ENCODE data around the gene PTH. TPM values are rescaled to one million over a fixed set of nuclear protein-coding genes. Genes with fewer than 3 reads are reported as not detected.

PTH gene
- not detected for total RNA-seq

DNA sequence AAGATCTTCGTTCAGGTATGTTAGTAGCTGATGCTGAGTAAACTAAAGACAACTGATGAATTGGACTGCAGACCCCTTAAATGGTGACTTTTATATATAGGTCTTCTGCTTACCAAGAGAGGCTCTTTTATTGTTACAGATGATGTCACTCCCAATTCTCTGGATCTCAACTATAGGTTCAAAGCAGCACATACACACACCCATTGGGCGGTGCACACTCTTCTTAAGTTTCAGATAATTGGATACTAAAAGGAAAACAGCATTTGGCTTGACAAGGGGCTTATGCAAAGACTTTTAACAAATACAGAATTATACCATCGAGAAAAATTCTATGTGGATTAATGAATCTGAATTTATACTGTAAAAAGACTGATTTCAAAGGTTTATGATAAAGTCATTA is at the start of gene PTH:
PTH (minus strand) TSS at position 69 of the 400 bp plus-strand sequence. CDS start 3,142 bp downstream, outside the sequence.
- DNase-seq (ENCODE audit: low spot score): no peak

DNA sequence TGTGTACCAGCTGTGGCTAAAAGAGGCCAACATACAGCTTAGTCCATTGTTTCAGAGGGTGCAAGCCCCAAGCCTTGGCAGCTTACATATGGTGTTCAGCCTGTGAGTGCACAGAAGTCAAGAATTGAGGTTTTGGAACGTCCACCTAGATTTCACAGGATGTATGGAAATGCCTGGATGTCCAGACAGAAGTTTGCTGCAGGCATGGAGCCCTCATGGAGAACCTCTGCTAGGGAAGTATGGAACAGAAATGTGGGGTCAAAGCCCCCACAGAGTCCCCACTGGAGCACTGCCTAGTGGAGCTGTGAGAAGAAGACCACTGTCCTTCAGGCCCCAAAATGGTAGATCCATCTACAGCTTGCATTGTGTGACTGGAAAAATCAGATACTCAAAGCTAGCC is 42.2 kb upstream of the PTH start:
- DNase-seq (ENCODE audit: low spot score): no peak

DNA sequence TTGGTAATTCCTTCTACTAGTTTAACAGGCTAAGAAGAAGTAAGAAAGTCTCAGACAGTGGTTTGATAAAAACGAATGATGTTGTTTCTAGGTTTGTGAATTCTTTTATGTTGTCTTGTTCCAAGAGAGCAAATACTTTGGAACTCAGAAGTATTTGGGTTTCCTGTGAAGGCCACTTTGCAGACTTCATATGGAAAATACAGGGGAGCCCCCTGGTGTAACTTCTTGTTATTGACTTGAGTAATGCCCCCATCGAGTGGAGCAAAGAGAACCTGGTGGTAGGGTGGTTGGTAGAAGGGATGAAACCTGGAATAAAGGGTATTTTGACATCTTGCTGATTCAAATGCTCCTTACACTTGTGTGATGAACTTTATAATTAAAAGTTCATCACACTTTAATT is 40.0 kb upstream of the PTH start:
- no peak for DNase-seq (ENCODE audit: low spot score)

DNA sequence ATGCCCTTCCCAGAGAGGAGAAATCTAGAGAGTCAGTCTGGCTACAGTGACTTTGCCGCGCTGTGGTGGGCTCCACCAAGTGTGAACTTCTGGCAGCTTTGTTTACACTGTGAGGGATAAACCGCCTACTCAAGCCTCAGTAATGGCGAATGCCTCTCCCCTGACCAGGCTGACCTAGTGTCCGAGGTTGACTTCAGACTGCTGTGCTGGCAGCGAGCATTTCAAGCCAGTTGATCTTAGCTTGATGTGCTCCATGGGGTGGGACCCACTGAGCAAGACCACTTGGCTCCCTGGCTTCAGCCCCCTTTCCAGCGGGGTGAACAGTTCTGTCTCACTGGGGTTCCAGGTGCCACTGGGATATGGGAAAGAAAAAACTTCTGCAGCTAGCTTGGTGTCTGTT is 38.6 kb upstream of the PTH start:
- DNase-seq (ENCODE audit: low spot score): no peak

DNA sequence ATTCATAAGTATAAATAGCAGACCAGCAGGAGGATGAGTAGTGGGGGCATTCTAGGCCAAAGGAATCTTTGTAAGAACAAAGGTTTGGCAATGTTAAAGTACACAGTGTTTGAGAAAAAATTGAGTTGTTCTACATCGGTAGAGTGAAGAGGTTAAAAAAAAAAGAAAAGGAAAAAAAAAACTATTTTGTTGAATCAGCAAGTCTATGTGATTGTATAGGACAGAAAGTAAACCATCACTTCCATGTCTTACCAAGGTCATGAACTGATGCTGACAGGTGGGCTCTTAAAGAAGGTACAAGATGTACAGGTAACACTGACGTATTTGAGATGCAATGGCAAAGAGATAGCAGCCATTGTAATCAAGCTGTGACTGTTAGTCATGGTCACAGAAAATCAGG is 29.5 kb upstream of the PTH start:
- no peak for DNase-seq (ENCODE audit: low spot score)

DNA sequence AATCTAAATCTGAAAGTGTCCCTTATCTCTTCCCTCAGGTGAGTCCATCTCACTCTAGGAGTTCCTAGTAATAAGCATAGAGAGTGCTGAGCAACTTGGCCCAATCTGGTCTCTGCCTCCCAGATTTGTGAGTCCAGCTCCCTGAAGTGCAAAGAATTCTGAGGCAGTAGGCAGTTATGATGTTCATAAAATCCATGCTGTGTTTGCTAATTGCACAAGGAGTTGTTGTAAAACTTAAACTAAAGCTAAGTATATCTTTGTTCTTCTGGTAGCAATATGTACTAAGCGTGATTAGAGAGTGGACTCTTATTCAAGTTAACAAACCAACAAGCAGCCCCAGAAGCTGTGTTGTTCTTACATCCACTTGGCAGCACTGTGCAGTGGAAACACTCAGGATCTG is 7.6 kb upstream of the PTH start:
- DNase-seq (ENCODE audit: low spot score): no peak

DNA sequence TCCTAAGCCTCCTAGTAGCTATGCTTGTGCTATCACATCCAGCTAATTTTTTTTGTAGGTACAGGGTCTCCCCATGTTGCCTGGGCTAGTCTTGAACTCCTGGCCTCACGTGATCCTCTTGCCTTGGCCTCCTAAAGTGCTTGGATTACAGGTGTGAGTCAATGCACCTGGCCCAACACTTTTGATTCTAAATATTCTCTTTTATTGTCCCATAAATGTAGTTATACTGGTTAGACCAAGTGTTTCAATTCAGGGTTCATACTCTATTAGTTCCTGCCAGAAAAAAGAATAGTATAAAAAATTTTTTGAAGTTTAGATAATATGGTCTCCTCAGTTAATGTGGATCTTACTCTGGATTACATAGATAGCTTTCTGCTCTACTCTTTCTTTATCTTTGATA is 6.7 kb upstream of the PTH start:
- DNase-seq (ENCODE audit: low spot score): no peak

DNA sequence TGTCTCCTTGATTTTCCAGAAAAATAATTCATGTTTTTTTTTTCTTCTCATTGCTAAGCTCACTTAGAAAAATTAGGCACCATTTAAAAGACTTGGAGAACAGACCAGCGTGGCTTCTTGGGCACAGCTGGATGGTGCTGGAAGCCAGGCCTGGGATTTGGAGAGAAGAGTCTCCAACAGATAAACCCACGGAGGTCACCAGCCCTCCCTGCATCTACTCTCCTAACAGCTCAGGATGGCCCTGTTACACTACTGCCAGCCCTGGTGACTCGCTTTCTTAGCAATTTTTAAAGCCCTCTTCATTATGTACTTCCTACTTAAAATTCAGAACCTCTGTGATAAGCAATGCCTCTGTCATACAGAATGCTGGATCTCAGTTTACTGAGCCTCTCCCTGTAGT is 1.7 kb downstream of the PTH start:
- no peak for DNase-seq (ENCODE audit: low spot score)

DNA sequence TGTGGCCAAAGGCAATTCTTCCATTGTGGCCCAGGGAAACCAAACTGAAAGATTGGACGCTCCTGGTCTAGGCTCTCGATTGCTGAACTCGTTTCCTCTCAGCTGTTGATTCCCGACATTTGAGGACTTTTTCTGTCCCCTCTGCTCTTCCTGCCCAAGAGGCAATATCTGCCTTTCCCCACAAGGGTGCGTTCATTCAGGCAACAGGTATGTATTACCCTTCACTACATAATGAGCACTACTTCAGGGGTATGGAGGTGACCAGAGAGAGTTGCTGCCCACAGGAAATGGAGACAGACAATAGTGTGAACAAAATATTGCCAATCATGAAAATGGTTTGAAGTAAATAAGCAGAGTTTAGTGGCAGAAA is 8.2 kb downstream of the PTH start:
- DNase-seq (ENCODE audit: low spot score): no peak

DNA sequence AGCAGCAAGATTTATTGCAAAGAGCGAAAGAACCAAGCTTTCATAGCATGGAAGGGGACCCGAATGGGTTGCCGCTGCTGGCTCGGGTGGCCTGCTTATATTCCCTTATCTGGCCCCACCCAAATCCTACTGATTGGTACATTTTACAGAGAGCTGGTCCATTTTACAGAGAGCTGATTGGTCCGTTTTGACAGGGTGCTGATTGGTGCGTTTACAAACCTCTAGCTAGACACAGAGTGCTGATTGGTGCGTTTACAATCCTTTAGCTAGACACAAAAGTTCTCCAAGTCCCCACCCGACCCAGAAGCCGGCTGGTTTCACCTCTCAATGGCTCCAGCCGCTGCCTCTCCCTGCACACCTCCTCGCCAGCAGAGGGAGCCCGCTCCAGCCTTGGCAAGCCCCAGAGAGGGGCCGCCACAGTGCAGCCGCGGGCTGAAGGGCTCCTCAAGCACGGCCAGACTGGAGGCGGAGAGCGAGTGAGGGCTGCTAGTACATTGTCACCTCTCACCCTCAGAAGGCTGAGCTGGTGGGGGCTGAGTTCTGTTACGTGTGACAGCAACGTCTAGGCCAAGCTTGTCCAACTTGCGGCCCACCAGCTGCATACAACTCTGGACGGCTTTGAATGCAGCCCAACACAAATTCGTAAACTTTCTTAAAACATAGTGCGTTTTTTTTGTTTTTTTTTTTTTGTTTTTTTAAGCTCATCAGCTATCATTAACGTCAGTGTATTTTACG is 8.7 kb downstream of the PTH start:
- peak; percentile 30 for DNase-seq (ENCODE audit: low spot score)

DNA sequence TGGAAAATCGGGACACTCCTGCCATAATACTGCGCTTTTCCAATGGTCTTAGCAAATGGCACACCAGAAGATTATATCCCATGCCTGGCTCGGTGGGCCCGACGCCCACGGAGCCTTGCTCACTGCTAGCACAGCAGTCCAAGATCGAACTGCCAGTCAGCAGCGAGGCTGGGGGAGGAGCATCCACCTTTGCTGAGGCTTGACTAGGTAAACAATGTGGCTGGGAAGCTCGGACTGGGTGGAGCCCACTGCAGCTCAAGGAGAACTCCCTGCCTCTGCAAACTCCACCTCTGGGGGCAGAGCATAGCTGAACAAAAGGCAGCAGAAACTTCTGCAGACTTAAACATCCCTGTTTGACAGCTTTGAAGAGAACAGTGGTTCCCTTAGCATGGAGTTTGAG is 15.6 kb downstream of the PTH start:
- DNase-seq (ENCODE audit: low spot score): no peak

DNA sequence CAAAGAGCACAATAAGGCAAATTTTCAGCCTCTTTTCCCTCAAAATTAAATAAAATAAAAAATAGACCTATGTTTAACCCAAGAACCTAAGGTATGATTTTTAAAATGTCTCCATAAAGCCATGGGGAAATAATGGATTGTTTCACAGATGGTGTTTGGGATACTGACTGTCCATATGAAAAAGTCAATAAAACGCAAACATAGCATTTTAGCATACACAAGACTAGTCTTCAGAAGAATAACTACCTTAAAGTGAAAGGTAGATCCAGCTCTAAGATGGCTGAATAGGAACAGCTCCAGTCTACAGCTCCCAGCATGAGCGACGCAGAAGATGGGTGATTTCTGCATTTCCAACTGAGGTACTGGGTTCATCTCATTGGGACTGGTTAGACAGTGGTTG is 16.1 kb downstream of the PTH start:
- DNase-seq (ENCODE audit: low spot score): no peak

DNA sequence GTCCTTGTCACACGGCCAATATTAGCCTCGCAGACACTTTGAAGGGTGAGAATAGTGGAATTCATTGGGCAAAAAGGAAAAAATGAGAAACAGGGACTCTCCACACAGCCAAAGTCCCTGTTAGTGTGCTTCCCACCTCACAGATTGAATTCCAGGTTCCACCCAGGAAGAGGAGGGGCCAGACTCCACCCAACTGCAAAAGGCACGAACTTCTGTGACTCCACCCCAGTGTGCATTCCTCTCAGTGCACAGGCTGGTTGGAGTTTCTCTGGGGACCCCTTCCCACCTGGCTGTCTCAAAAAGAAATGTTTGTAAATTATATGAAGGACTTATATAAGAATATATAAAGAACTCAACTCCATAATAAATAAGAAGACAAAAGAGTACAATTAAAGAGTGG is 20.7 kb downstream of the PTH start:
- no peak for DNase-seq (ENCODE audit: low spot score)

DNA sequence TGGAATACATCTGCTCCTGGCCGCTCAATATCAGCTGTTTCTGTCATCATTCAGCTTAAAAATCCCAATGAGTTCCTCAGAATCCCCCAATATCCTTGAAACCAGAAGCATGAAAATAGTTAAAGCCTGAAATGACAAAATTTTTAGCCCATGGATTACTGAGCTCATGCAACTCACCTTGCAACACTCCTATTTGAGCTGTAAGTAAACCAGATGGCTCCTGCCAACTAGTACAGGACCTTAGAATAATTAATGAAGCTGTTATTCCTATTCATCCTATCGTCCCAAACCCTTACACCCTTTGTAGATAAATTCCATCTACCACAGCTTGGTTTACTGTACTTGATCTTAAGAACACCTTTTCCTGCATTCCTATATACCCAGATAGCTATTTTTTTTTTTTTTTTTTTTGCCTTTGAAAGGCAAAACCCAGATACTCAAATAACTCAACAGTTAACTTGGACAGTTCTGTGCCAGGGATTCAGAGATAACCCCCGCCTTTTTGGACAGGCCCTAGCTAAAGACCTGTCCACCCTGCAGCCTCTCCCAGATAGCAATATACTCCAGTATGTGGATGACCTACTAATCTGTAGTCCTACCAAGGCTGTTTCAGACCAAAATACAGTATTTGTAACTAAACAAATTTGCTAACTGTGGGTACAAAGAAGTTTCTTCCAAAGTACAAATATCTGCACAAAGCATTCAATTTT is 22.6 kb downstream of the PTH start:
- DNase-seq (ENCODE audit: low spot score): no peak

DNA sequence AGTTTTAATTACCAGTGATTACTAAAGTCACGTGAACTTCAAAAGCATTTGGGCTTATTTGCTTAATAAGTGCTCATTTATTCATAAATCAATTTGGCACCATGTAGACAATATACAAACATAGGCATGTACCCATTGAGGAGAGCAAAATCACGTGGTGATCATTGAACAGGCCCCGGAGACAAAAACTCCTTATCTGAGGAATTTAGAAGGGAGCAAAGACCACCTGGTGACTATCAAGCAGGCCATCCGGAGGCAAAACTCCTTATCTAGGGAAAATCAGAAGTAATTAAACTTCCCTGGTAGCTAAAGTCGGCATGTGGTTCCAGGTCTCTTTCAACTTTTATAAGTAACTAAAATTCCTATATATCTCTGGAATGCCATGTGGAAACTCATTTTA is 27.0 kb downstream of the PTH start:
- DNase-seq (ENCODE audit: low spot score): no peak

DNA sequence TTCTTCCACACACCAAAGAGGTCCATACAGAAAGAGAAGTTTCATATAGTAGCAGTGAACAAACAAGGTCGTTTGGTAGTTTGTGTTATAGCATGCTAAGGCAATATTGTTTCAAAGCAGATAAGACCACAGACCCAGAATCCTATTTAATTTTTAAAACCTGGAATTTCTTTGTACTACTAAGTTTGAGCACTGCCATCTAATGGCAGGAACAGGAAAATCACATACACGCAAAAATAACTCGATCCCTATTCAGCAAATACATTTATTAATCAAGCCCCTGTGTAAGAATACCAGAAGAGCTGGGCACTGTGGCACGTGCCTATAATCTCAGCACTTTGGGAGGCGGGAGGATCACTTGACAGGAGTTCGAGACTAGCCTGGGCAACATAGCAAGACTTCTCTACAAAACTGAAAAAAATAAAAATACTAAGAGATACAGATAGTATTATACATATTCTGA is 29.9 kb downstream of the PTH start:
- no peak for DNase-seq (ENCODE audit: low spot score)

DNA sequence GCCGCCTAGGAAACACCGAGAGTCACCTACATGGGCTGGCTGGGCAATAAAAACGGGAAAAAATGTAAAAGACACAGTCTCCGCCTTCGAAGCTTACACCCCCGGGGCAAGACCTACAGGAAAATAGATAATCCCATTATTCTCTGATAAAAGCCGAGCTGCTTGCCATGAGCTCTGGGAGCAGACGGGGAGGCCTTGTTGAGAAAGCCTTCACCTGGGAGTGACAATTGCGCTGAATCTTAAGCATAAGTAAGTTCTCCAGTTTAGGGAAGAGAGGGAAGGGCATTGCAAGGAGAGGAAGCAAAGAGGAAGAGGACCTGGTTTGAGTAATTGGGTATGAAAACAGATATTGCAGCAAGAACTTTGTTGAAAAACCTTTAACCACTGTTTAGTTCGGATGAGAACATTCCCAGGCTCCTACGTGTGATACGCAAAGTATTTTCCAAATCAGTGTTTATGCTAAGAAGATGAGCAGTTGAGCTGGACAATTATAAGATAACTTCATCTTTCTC is 32.0 kb downstream of the PTH start:
- DNase-seq (ENCODE audit: low spot score): no peak

DNA sequence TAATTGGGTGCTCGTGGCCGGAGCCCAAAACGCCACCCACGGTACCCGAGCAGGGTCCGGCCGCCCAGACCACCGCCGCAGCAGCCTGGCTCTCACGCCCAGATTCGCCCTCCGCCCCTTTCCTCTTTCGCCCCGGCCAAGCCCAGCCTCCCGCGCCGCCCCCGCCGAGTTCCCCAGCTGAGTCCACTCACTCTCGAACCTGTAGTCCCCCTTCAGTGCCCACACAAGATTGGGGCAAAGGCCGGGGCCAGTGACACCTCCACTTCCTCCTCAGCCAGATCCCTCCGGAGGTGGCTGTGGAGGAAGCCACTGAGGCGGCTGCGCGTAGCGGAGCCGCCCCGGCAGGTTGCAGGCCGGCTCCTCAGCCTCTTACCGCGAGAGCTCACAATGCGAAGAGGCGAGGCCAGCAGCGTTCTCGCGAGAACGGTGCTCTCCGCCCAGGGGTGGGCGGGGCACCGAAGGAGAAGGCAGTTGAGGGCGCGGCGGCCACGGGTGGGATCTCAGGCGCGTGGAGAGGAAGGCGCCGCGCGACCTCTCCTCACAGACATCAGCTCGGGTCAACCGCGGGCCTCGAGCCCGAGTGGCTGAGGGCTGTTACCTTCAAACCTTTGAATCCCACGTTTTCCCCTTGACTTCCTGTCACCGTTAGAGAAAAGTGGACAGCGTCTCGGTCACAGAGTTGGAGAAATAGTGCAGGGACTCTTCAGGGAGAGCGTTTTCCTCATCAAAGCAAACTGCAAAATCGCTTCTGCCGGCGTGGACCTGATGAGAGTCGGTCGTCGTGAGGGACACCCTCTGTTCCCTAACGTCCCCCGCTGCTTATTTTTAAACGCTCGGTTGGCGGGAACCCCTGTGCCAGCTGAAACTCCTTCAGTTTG is 32.7 kb downstream of the PTH start, which contains the start of gene BTBD10:
BTBD10 (minus strand) TSS at position 322 of the 878 bp plus-strand sequence. CDS start 18,098 bp downstream, outside the sequence.
- DNase-seq (ENCODE audit: low spot score): peak; percentile 95

DNA sequence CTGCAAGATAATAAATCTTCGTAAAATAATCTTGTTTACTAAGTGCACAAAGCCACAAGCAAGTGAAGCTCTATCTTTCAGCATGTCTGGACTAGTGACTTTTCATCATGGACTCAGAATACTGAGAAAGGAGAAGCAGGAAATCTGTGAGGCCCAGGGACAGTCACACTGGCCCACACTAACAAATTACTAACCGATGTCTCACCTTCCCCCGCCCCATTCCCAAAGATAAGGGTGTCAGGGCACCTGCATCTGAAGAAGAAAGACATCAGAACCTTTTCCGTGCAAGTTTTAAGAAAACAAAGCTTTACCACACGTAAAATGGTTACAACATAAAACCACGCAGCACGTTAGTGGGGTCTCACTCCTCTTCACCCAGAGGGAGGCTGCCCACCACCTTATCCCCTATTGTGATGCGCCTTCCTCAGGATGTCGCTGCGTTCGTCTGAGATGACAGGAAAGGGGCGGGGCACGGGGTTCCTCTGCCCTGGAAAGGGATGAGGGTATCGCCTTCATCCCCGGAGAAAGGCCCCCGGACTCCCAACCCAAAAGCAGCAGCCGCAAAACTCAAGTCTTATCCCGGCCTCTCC is 33.4 kb downstream of the PTH start:
- DNase-seq (ENCODE audit: low spot score): peak; percentile 35

DNA sequence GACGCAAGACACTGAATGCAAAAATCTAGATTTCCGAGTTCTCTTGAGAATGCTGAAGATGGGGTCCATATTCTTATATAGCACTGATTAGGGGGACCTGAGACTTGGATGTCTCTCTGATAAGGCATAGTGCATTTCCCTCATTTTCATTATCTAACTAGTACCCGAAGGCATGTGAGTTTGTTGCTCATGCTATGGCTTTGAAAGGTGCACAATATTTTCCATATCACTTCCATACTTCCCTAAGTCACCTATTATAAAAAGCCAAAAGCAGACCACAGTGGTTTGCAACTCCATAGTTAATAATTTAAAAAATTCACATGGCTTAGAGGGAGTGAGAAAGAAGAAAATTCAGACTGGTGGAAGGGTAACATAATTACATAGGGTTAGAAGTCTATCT is 34.5 kb downstream of the PTH start:
- DNase-seq (ENCODE audit: low spot score): no peak

DNA sequence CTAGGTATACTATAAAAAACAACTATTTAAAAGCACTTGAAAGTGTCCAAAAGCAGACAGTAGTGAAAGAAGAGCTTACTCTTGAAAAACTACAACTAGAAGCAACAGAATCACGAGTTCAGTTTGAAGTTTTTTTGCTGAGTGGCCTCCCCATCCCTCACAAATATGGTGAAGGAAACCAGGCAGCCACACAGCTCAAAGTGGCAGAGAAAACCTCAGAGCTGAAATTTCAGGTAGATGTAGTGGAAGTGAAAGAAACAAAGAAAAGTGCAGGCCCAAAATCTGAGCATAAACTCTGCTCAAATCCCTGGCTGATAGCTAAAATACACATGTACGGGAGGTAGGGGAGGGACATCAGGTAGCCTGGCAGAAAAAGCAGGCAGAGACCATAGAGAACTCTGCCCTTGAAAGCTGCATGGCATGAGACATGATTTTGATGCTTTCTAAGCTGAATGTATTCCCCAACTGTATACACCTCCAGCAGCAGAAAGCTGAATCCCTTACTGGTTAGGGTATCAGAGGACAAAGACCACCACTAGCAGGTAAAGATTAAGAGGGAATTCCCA is 44.9 kb downstream of the PTH start:
- DNase-seq (ENCODE audit: low spot score): no peak
